ENCODE data around the gene PIGT.

The PIGT gene

DNA sequence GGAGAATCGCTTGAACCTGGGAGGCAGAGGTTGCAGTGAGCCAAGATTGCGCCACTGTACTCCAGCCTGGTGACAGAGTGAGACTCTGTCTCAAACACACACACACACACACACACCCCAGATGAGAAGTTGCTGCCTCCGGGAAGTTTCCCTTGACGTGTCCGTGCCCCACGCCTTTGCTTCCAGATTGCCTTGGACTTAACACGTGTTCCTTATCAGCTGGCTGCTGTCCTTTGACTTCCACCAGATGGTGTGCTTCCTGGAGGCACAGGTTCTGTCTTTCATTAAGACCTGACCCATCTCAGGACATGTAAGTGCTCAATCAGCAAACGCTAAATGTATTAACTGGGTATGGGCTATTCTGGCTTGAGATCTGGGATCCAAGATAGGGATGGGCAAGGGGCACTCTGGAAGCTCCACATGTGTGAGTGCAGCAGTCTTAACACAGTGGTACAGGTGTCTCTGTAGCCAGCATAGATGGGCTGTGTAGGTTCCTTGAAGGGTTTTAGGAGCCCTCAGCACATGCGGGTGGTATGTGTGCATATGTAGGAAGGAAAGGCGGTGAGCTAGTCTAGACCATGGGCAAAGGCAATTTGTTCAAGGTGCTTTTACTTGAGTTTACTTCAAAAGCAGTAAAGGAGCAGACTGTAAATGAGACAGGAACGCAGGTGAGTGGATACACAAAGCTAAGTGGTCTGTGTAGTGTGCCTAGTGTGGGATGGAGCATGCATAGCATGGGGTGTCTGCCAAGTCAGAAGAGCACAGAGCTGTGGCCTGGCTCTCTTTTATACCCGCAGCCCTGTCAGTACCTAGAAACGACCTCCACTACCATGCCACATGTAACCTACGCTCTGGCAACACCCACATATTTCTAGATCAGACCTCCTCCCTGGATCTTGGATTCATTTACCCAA is 11.6 kb downstream of the PIGT start:
- TF ChIP-seq CEBPB (IDR thresholded peaks at IDR 0.05) (no peak), NFIC (IDR thresholded peaks at IDR 0.05) (no peak), MAX (IDR thresholded peaks at IDR 0.05) (no peak), YY1 (IDR thresholded peaks at IDR 0.05; ENCODE audit: low read depth) (no peak), RAD21 (IDR thresholded peaks at IDR 0.05; ENCODE audit: low read depth) (no peak), REST (IDR thresholded peaks at IDR 0.05; ENCODE audit: low read depth) (no peak), CREB1 (IDR thresholded peaks at IDR 0.05; ENCODE audit: low read depth) (no peak), TCF12 (IDR thresholded peaks at IDR 0.05; ENCODE audit: low read depth) (no peak), EP300 (IDR thresholded peaks at IDR 0.05; ENCODE audit: borderline replicate concordance) (no peak), EGR1 (IDR thresholded peaks at IDR 0.05) (no peak), TAF1 (IDR thresholded peaks at IDR 0.05; ENCODE audit: low read depth) (no peak), FOXM1 (IDR thresholded peaks at IDR 0.05; ENCODE audit: borderline replicate concordance, low read depth) (no peak), ZBTB7A (IDR thresholded peaks at IDR 0.05; ENCODE audit: low read depth) (no peak), TEAD4 (IDR thresholded peaks at IDR 0.05) (no peak)
- TF ChIP-seq, protein P1, sequence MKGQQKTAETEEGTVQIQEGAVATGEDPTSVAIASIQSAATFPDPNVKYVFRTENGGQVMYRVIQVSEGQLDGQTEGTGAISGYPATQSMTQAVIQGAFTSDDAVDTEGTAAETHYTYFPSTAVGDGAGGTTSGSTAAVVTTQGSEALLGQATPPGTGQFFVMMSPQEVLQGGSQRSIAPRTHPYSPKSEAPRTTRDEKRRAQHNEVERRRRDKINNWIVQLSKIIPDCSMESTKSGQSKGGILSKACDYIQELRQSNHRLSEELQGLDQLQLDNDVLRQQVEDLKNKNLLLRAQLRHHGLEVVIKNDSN (IDR thresholded peaks at IDR 0.05): no peak

- no peak for TF ChIP-seq NFIC (IDR thresholded peaks at IDR 0.05)
- TF ChIP-seq MAX (IDR thresholded peaks at IDR 0.05): no peak
- TF ChIP-seq ZBTB7A (IDR thresholded peaks at IDR 0.05; ENCODE audit: low read depth): no peak
- TF ChIP-seq TAF1 (IDR thresholded peaks at IDR 0.05; ENCODE audit: low read depth): no peak
- TF ChIP-seq FOXM1 (IDR thresholded peaks at IDR 0.05; ENCODE audit: borderline replicate concordance, low read depth): no peak
- no peak for TF ChIP-seq CEBPB (IDR thresholded peaks at IDR 0.05)
- TF ChIP-seq EGR1 (IDR thresholded peaks at IDR 0.05): no peak
- no peak for TF ChIP-seq EP300 (IDR thresholded peaks at IDR 0.05; ENCODE audit: borderline replicate concordance)
- no peak for TF ChIP-seq RAD21 (IDR thresholded peaks at IDR 0.05; ENCODE audit: low read depth)
- TF ChIP-seq TEAD4 (IDR thresholded peaks at IDR 0.05): no peak
Observed at GRCh38 chr20:45429618-45430017, 13.7 kb downstream of the PIGT start.

DNA sequence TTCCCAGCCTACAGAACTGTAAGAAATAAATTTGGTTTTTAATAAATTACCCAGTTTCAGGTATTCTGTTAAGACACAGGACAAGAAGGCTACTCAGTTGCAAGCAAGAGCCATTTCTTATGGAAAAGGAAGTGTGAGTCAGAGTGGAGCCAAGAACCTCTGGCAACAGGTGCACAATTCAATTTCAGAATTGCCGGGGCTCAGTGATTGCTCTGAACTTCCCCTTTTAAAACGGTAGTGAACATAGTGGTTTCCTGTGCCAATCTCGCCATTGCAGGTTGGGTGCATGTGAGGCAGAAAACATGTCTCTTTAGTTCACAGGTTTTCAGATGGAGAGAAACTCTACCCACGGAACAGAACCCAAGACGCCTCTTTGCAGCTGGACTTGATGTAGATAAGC is 16.4 kb downstream of the PIGT start:
- TF ChIP-seq RAD21 (IDR thresholded peaks at IDR 0.05; ENCODE audit: low read depth) (no peak), TCF12 (IDR thresholded peaks at IDR 0.05; ENCODE audit: low read depth) (no peak)
- TF ChIP-seq, protein P1 (IDR thresholded peaks at IDR 0.05): no peak

GRCh38 chr20:45433316-45433715 is 17.4 kb downstream of the PIGT start:
- TF ChIP-seq NFIC (IDR thresholded peaks at IDR 0.05) (no peak), YY1 (IDR thresholded peaks at IDR 0.05; ENCODE audit: low read depth) (no peak), TAF1 (IDR thresholded peaks at IDR 0.05; ENCODE audit: low read depth) (no peak), EGR1 (IDR thresholded peaks at IDR 0.05) (no peak), RAD21 (IDR thresholded peaks at IDR 0.05; ENCODE audit: low read depth) (no peak), MAX (IDR thresholded peaks at IDR 0.05) (no peak)
- TF ChIP-seq, protein P1 (IDR thresholded peaks at IDR 0.05): no peak

DNA sequence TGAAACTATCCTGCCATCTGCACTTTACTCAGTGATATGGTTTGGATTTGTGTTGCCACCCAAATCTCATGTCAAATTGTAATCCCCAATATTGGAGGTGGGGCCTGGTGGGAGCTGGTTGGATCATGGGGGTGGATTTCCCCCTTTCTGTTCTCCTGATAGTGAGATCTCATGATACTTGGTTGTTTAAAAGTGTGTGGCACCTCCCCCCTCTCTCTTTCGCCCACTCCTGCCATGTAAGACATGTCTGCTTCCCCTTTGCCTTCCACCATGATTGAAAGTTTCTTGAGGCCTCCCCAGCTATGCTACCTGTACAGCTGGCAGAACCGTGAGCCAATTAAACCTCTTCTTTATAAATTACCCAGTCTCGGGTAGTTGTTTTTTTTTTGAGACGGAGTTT is 18.0 kb downstream of the PIGT start:
- no peak for TF ChIP-seq TAF1 (IDR thresholded peaks at IDR 0.05; ENCODE audit: low read depth)
- no peak for TF ChIP-seq TCF12 (IDR thresholded peaks at IDR 0.05; ENCODE audit: low read depth)
- no peak for TF ChIP-seq MAX (IDR thresholded peaks at IDR 0.05)
- no peak for TF ChIP-seq YY1 (IDR thresholded peaks at IDR 0.05; ENCODE audit: low read depth)
- TF ChIP-seq, protein P1 (IDR thresholded peaks at IDR 0.05): no peak
- TF ChIP-seq CEBPB (IDR thresholded peaks at IDR 0.05): no peak
- TF ChIP-seq FOXM1 (IDR thresholded peaks at IDR 0.05; ENCODE audit: borderline replicate concordance, low read depth): no peak
- no peak for TF ChIP-seq REST (IDR thresholded peaks at IDR 0.05; ENCODE audit: low read depth)
- no peak for TF ChIP-seq ZBTB7A (IDR thresholded peaks at IDR 0.05; ENCODE audit: low read depth)
- TF ChIP-seq RAD21 (IDR thresholded peaks at IDR 0.05; ENCODE audit: low read depth): no peak
- TF ChIP-seq EGR1 (IDR thresholded peaks at IDR 0.05): no peak
- TF ChIP-seq EP300 (IDR thresholded peaks at IDR 0.05; ENCODE audit: borderline replicate concordance): no peak
- no peak for TF ChIP-seq NFIC (IDR thresholded peaks at IDR 0.05)
- TF ChIP-seq TEAD4 (IDR thresholded peaks at IDR 0.05): no peak
- TF ChIP-seq CREB1 (IDR thresholded peaks at IDR 0.05; ENCODE audit: low read depth): no peak
